Measurements from ENCODE around the gene COL5A1.

COL5A1 gene

DNA sequence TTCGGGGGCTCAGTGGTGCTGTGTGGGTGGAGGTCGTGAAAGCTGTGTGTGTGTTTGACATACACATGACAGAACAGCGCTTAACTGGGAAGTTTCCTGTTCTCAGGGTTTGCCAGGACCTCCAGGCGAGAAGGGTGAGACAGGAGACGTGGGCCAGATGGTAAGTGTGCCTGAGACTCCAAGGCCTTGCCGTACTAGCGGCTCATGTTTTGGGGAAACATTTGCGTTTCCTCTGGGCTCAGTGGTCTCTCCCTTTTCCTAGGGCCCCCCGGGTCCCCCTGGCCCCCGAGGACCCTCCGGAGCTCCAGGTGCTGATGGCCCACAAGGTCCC is 170.7 kb downstream of the COL5A1 start:
- TF ChIP-seq FOXP2 (optimal IDR thresholded peaks at IDR 0.05; ENCODE audit: borderline replicate concordance, extremely low read depth, extremely low read length, insufficient read depth) = no peak
- TF ChIP-seq, protein P1, sequence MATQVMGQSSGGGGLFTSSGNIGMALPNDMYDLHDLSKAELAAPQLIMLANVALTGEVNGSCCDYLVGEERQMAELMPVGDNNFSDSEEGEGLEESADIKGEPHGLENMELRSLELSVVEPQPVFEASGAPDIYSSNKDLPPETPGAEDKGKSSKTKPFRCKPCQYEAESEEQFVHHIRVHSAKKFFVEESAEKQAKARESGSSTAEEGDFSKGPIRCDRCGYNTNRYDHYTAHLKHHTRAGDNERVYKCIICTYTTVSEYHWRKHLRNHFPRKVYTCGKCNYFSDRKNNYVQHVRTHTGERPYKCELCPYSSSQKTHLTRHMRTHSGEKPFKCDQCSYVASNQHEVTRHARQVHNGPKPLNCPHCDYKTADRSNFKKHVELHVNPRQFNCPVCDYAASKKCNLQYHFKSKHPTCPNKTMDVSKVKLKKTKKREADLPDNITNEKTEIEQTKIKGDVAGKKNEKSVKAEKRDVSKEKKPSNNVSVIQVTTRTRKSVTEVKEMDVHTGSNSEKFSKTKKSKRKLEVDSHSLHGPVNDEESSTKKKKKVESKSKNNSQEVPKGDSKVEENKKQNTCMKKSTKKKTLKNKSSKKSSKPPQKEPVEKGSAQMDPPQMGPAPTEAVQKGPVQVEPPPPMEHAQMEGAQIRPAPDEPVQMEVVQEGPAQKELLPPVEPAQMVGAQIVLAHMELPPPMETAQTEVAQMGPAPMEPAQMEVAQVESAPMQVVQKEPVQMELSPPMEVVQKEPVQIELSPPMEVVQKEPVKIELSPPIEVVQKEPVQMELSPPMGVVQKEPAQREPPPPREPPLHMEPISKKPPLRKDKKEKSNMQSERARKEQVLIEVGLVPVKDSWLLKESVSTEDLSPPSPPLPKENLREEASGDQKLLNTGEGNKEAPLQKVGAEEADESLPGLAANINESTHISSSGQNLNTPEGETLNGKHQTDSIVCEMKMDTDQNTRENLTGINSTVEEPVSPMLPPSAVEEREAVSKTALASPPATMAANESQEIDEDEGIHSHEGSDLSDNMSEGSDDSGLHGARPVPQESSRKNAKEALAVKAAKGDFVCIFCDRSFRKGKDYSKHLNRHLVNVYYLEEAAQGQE (IDR thresholded peaks at IDR 0.05; ENCODE audit: insufficient read depth in 1 of 2, low read depth in 2 of 2, low read length in 2 of 2) = no peak
- no peak for TF ChIP-seq POLR2AphosphoS5 (IDR thresholded peaks at IDR 0.05; ENCODE audit: low read depth, low read length)
- TF ChIP-seq TAF1 (IDR thresholded peaks at IDR 0.05; ENCODE audit: borderline replicate concordance, insufficient read depth, low read length) = no peak
- TF ChIP-seq SIN3A (IDR thresholded peaks at IDR 0.05; ENCODE audit: borderline replicate concordance, insufficient read depth, low read length) = no peak

DNA sequence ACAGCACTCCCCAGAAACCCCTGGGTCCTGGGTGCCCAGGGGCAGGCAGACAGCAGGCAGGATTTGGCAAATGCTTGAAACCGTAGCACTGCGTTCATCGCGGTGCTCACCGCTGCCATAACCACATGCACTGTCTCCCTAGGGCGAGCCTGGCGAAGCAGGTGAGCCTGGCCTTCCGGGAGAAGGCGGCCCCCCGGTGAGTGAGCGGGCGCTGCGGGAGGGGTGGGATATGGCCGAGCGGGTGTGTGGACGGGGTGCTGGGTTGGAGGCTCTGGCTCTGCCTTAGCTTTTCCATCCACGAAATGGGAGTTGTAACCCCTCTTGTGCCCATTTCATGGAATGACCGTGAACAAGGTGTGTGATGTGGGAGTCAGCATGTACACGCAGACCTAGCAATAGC is 172.2 kb downstream of the COL5A1 start:
- TF ChIP-seq, protein P1 (IDR thresholded peaks at IDR 0.05; ENCODE audit: insufficient read depth in 1 of 2, low read depth in 2 of 2, low read length in 2 of 2) = no peak
- TF ChIP-seq SIN3A (IDR thresholded peaks at IDR 0.05; ENCODE audit: borderline replicate concordance, insufficient read depth, low read length) (no peak), TAF1 (IDR thresholded peaks at IDR 0.05; ENCODE audit: borderline replicate concordance, insufficient read depth, low read length) (no peak), FOXP2 (optimal IDR thresholded peaks at IDR 0.05; ENCODE audit: borderline replicate concordance, extremely low read depth, extremely low read length, insufficient read depth) (no peak), POLR2AphosphoS5 (IDR thresholded peaks at IDR 0.05; ENCODE audit: low read depth, low read length) (no peak)

DNA sequence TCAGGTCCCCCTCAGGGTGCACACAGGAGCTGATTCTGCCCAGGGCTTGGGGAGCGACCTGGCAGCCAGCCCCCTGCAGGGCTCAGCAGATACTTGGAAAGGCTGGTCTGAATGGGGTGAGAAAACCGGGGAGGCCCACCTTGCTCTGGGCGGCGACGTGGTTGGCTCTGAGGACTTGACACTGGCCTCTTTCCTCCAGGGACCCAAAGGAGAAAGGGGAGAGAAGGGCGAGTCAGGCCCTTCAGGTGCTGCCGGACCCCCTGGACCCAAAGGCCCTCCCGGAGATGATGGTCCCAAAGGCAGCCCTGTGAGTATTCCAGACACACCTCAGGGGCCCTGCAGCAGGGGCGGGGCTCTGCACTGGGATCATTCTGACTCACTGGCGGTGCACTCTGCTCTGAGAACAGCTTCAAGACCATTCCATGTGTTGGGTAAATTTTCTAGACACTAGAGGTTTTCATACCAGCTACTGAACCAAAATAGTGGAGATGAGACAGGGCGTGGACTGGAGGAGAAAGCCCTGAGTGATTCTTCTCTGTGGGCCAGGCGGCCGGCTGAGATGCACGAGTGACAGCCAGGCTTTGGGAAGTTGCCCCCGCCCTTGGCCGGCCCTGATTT is 173.1 kb downstream of the COL5A1 start:
- TF ChIP-seq SIN3A (IDR thresholded peaks at IDR 0.05; ENCODE audit: borderline replicate concordance, insufficient read depth, low read length) = no peak
- no peak for TF ChIP-seq FOXP2 (optimal IDR thresholded peaks at IDR 0.05; ENCODE audit: borderline replicate concordance, extremely low read depth, extremely low read length, insufficient read depth)
- TF ChIP-seq, protein P1 (IDR thresholded peaks at IDR 0.05; ENCODE audit: insufficient read depth in 1 of 2, low read depth in 2 of 2, low read length in 2 of 2) = no peak
- no peak for TF ChIP-seq TAF1 (IDR thresholded peaks at IDR 0.05; ENCODE audit: borderline replicate concordance, insufficient read depth, low read length)
- TF ChIP-seq POLR2AphosphoS5 (IDR thresholded peaks at IDR 0.05; ENCODE audit: low read depth, low read length) = no peak

DNA sequence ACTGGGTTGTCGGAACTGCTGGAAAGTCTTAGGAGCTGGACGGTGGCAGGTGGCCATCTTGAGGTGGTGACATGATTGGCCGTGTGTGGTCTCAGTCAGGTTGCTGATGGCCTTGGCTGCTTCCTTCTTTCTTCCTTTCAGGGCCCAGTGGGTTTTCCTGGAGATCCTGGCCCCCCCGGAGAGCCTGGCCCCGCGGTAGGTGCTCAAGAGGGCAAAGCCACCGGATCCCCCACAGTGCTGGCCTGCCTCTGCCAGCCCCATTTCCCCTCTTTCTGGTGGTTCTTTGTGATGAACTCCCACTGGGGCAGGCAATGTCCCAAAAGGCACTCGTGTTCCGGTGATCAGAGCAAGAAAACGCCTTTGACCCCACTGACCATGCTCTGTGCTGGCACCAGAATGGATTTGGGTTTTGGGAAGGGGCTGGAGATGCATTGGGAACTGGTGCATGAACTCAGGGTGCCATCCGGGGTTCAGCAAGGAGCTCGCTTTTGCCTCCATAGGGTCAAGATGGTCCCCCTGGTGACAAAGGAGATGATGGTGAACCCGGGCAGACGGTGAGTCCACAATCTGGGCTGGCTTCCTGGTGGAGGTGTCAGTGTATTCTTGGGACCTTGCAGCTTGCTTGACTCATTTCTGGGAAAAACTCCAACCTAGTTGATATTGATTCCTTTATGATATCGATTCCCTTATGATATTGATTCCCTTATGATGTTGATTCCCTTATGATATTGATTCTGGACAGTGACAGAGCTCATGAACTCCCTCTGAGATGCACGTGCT is 174.0 kb downstream of the COL5A1 start:
- no peak for TF ChIP-seq TAF1 (IDR thresholded peaks at IDR 0.05; ENCODE audit: borderline replicate concordance, insufficient read depth, low read length)
- TF ChIP-seq, protein P1 (IDR thresholded peaks at IDR 0.05; ENCODE audit: insufficient read depth in 1 of 2, low read depth in 2 of 2, low read length in 2 of 2) = no peak
- TF ChIP-seq SIN3A (IDR thresholded peaks at IDR 0.05; ENCODE audit: borderline replicate concordance, insufficient read depth, low read length) = no peak

Data from PFSK-1 (cell line).